Osteocyte (in vitro differentiated cells): ENCODE results near the gene BCL2L1. TPM values are rescaled to one million over a fixed set of nuclear protein-coding genes. Genes with fewer than 3 reads are reported as not detected.

ENCODE experiments used
- DNase-seq: peaks from one replicate; pipeline ENCODE4 v3.0.0; 2021; ENCODE audit warnings: mixed read lengths; ENCODE audit not compliant: unreplicated experiment; ENCODE audit errors: extremely low spot score
- H3K27ac Mint-ChIP-seq: one replicate; pipeline ENCODE4 v1.8.0; 2021; ENCODE audit warnings: mild to moderate bottlenecking, mixed read lengths; ENCODE audit not compliant: unreplicated experiment
- H3K27me3 Mint-ChIP-seq: one replicate; pipeline ENCODE4 v1.8.0; 2021; ENCODE audit warnings: mixed read lengths; ENCODE audit not compliant: unreplicated experiment
- H3K36me3 Mint-ChIP-seq: one replicate; pipeline ENCODE4 v1.8.0; 2021; ENCODE audit warnings: mixed read lengths; ENCODE audit not compliant: unreplicated experiment
- H3K4me1 Mint-ChIP-seq: one replicate; pipeline ENCODE4 v1.8.0; 2021; ENCODE audit warnings: mixed read lengths; ENCODE audit not compliant: unreplicated experiment
- H3K4me3 Mint-ChIP-seq: one replicate; pipeline ENCODE4 v1.8.0; 2021; ENCODE audit warnings: mild to moderate bottlenecking, moderate library complexity, mixed read lengths; ENCODE audit not compliant: unreplicated experiment
- H3K9me3 Mint-ChIP-seq: one replicate; pipeline ENCODE4 v1.8.0; 2021; ENCODE audit warnings: mixed read lengths; ENCODE audit not compliant: unreplicated experiment
- total RNA-seq: library from RNA; stranded (reverse); gene quantifications from 2 replicates; pipeline ENCODE4 v1.2.1, GENCODE V29; 2021
- TF ChIP-seq, protein P1 (sequence below): fragments of 200-600 bp; sonication (generic); IDR thresholded peaks from 2 replicates; pipeline ENCODE4 v1.5.0; 2021; ENCODE audit warnings: antibody characterized with exemption, mild to moderate bottlenecking, moderate library complexity

Gene BCL2L1
- total RNA-seq, 1 donor from 2014 or later, result 67.0 TPM

DNA sequence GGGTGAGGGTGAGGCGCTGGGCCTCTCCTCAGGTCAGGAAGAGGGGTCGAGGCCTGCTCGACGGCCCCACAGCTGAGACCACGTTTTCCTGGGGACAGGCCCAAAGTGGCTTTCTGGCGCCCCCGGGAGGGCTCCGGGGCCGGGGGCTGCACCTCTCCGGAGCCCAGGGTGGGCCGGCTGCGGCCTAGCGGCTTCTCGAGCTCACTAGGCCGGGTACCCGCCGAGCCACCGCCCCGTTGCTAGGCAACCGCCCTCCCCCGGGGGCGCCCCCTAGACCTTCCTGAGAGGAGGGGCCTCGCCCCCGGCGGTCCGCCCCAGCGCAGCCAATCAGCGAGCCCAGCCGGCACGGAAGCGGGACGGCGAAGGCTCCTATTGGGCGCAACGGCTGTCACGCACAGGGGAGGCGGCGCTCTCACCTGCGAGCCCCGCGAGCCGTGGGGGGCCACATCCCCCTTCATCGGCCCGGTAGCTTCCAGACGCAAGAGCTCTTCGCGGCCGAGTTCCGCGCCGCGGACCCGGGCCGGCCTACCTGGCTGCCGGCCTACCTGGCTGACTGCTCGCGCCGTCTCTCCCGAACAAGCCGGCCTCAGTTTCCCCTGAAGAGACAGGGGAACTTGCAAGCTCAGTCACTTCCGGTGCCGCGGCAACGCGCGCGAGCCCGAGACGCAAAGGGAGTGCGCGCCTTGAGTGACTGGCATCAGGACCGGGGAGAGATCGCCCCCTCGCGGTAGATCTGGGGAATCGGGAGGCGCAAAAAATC lies 831 bp upstream of the BCL2L1 start:
- Mint-ChIP-seq H3K4me3 (peak overlapping the region; percentile 90), H3K4me1 (peaks cover 46% of the 10 kb centered on the region), H3K27ac (peak overlapping the region; percentile 98), H3K27me3 (no peaks in the 10 kb centered on the region), H3K36me3 (peaks cover 20% of the 10 kb centered on the region), H3K9me3 (no peaks in the 10 kb centered on the region)
- peak; percentile 99 for DNase-seq
- TF ChIP-seq, protein P1, sequence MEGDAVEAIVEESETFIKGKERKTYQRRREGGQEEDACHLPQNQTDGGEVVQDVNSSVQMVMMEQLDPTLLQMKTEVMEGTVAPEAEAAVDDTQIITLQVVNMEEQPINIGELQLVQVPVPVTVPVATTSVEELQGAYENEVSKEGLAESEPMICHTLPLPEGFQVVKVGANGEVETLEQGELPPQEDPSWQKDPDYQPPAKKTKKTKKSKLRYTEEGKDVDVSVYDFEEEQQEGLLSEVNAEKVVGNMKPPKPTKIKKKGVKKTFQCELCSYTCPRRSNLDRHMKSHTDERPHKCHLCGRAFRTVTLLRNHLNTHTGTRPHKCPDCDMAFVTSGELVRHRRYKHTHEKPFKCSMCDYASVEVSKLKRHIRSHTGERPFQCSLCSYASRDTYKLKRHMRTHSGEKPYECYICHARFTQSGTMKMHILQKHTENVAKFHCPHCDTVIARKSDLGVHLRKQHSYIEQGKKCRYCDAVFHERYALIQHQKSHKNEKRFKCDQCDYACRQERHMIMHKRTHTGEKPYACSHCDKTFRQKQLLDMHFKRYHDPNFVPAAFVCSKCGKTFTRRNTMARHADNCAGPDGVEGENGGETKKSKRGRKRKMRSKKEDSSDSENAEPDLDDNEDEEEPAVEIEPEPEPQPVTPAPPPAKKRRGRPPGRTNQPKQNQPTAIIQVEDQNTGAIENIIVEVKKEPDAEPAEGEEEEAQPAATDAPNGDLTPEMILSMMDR, result peak; percentile 94

DNA sequence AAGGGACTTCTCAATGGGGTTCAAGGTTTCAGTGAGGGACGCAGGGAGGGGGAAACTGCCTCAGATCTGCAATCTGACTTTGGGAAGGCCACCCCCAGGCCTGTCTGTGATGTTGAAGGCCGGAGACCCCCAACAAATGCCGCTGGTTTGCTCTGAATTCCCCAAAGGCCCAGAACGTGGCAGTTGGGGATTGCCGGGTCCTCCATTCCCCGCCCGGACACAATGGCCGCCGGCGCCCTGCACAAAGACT lies 326 bp upstream of the BCL2L1 start:
- no peaks in the 10 kb centered on the region for H3K9me3 Mint-ChIP-seq
- no peak for DNase-seq
- no peaks in the 10 kb centered on the region for H3K27me3 Mint-ChIP-seq
- H3K4me3 Mint-ChIP-seq, result peak overlapping the region; percentile 90
- TF ChIP-seq, protein P1, result peak; percentile 28
- H3K27ac Mint-ChIP-seq, result peak overlapping the region; percentile 98
- H3K36me3 Mint-ChIP-seq, result peaks cover 20% of the 10 kb centered on the region
- H3K4me1 Mint-ChIP-seq, result peaks cover 48% of the 10 kb centered on the region

DNA sequence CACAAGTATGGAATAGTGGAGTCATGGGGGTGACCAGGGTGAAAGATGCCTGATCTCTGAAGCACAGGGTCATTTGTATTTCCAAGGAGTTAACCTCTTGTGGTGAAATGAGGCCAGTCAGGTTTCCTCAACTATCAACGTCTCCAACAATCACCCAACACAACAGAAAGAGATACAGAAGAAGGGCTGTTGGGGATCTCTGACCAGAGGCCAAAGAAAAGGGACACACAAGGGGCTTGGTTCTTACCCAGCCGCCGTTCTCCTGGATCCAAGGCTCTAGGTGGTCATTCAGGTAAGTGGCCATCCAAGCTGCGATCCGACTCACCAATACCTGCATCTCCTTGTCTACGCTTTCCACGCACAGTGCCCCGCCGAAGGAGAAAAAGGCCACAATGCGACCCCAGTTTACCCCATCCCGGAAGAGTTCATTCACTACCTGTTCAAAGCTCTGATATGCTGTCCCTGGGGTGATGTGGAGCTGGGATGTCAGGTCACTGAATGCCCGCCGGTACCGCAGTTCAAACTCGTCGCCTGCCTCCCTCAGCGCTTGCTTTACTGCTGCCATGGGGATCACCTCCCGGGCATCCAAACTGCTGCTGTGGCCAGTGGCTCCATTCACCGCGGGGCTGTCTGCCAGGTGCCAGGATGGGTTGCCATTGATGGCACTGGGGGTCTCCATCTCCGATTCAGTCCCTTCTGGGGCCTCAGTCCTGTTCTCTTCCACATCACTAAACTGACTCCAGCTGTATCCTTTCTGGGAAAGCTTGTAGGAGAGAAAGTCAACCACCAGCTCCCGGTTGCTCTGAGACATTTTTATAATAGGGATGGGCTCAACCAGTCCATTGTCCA lies 1.0 kb downstream of the BCL2L1 start:
- peak overlapping the region; percentile 90 for H3K4me3 Mint-ChIP-seq
- no peak for DNase-seq
- no peaks in the 10 kb centered on the region for H3K27me3 Mint-ChIP-seq
- H3K36me3 Mint-ChIP-seq, result peaks cover 32% of the 10 kb centered on the region
- TF ChIP-seq, protein P1, result no peak
- peak overlapping the region; percentile 98 for H3K27ac Mint-ChIP-seq
- no peaks in the 10 kb centered on the region for H3K9me3 Mint-ChIP-seq
- H3K4me1 Mint-ChIP-seq, result peaks cover 58% of the 10 kb centered on the region

DNA sequence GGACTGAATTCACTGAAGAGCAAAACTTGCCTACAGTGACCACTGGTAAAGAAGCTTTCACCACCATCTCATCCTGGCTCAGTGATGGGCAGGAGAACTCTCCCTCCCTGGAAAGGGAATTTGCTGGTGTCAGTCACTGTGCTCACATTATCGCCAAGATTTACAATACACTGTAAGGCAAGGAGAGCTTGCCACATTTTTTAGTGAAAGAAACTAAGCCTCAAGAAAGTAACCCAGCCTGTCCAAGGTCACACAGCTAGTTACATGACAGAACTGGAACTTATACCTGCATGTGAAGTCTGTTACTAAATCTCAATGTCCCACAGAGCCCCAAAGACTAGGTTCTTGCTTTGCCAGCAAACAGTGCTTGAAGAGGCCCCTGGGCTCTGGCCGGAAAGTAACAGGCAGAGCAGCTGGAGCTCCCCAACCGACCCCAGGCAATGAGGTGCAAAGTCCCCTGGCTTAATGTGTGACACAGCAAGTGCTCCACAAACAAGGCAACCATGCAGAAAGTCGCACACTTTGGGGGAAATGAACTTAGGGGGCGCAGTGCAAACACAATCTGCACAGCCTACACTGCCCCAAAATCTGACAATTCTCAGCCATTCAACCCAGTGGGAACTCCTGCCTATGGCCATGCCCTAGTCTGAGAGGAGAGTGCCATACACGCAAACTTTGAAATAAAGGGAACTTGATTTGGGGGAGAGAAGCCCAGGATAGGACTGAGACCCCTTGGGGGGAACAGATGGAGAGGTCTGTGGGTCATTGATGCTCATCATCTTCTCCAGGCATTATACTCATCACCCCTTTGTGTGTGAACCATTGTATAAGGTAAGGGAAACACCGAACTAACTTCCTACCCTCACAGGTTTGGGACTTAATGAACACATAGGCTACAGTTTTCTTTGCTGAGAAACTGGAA lies 1.9 kb downstream of the BCL2L1 start:
- peak overlapping the region; percentile 98 for H3K27ac Mint-ChIP-seq
- no peaks in the 10 kb centered on the region for H3K9me3 Mint-ChIP-seq
- DNase-seq, result no peak
- H3K4me1 Mint-ChIP-seq, result peaks cover 65% of the 10 kb centered on the region
- H3K4me3 Mint-ChIP-seq, result peak overlapping the region; percentile 90
- peaks cover 36% of the 10 kb centered on the region for H3K36me3 Mint-ChIP-seq
- TF ChIP-seq, protein P1, result no peak
- no peaks in the 10 kb centered on the region for H3K27me3 Mint-ChIP-seq
